ENCODE measurements around the gene DGCR8.

DGCR8 gene

GRCh38 chr22:20113551-20114310, 33.7 kb downstream of the DGCR8 start:
- TF ChIP-seq CTCF (IDR thresholded peaks at IDR 0.05; ENCODE audit: low read depth, low read length) = no peak

GRCh38 chr22:20114506-20115475, 34.8 kb downstream of the DGCR8 start:
- TF ChIP-seq CTCF (IDR thresholded peaks at IDR 0.05; ENCODE audit: low read depth, low read length) = no peak
- no peak for DNase-seq (ENCODE audit: extremely low read depth, low read depth)

More at GRCh38 chr22:20113551-20114310, 33.7 kb downstream of the DGCR8 start:
- no peak for DNase-seq (ENCODE audit: extremely low read depth, low read depth)

- TF ChIP-seq CTCF (IDR thresholded peaks at IDR 0.05; ENCODE audit: low read depth, low read length) = no peak
- DNase-seq (ENCODE audit: extremely low read depth, low read depth) = no peak
These were observed 35.8 kb downstream of the DGCR8 start, which contains the start of gene RANBP1 for GRCh38 chr22:20115691-20116375. Gene RANBP1, plus strand, starts transcription at chr22:20116104. Its CDS starts 81 bp downstream, at chr22:20116185.

GRCh38 chr22:20116376-20116950, 36.4 kb downstream of the DGCR8 start:
- TF ChIP-seq CTCF (IDR thresholded peaks at IDR 0.05; ENCODE audit: low read depth, low read length) = no peak
- DNase-seq (ENCODE audit: extremely low read depth, low read depth) = no peak

GRCh38 chr22:20116951-20117632, 37.1 kb downstream of the DGCR8 start, which contains the start of gene TRMT2A:
Gene TRMT2A, minus strand, starts transcription at chr22:20117226. Its CDS starts 320 bp downstream, at chr22:20116906.
- no peak; the same call in 1 of the 2 replicates for TF ChIP-seq CTCF (IDR thresholded peaks at IDR 0.05; ENCODE audit: low read depth, low read length)
- peak; percentile 96 for DNase-seq (ENCODE audit: extremely low read depth, low read depth)

- TF ChIP-seq CTCF (IDR thresholded peaks at IDR 0.05; ENCODE audit: low read depth, low read length) = no peak
- no peak for DNase-seq (ENCODE audit: extremely low read depth, low read depth)
These were observed 37.7 kb downstream of the DGCR8 start for GRCh38 chr22:20117633-20118299.
